B cell (primary cell): ENCODE data around the gene KIAA1217. TPM values are rescaled to one million over a fixed set of nuclear protein-coding genes. Genes with fewer than 3 reads are reported as not detected.

Experiments
- ATAC-seq: fragments of 200-7000 bp; cut with Tn5 transposase; one replicate; pipeline ENCODE4 v1.10.0; 2021; ENCODE audit warnings: low read depth, mild to moderate bottlenecking, moderate number of reproducible peaks, moderate library complexity
- CTCF ChIA-PET: fragments of 350-600 bp; sonication (Branson Sonifier 250); formaldehyde crosslinking; loops from one replicate; lab custom pipeline; 2021; ENCODE audit warnings: antibody characterized with exemption, inconsistent platforms; lab: Charles Lee
- POLR2A ChIA-PET: fragments of 350-600 bp; sonication (Branson Sonifier 250); formaldehyde crosslinking; loops from one replicate; lab custom pipeline; 2021; ENCODE audit warnings: antibody characterized with exemption; lab: Charles Lee
- DNase-seq: peaks from one replicate; pipeline ENCODE4 v3.0.0; 2013
- H2AFZ ChIP-seq: 2 replicates; pipeline ENCODE4 v1.6.1; 2012; ENCODE audit warnings: mild to moderate bottlenecking, low read depth, low read length; ENCODE audit not compliant: insufficient read depth, poor library complexity, severe bottlenecking
- H3K27ac ChIP-seq, 2 donors: 1 replicate in 1 of 2; 2 replicates in 1 of 2; pipeline ENCODE4 v1.5.1; 2012 to 2013; ENCODE audit warnings: low read length in 2 of 2, mild to moderate bottlenecking in 2 of 2, moderate library complexity in 1 of 2
- H3K27me3 ChIP-seq, 4 experiments: fragments of 200-600 bp in 1 of 4; sonication (generic) in 1 of 4; replicated peaks in 1 of 4; 1 replicate in 2 of 4; 2 replicates in 2 of 4; pipeline versions ENCODE4 v1.6.1 to v1.7.0; 2013 to 2016; ENCODE audit warnings: low read length in 3 of 4, mild to moderate bottlenecking in 2 of 4, mixed read lengths in 1 of 4, moderate library complexity in 1 of 4; ENCODE audit not compliant: insufficient read depth in 4 of 4, control insufficient read depth in 3 of 4; ENCODE audit errors: control extremely low read depth in 1 of 4
- H3K36me3 ChIP-seq, 2 experiments: replicated peaks in 1 of 2; 1 replicate in 1 of 2; 2 replicates in 1 of 2; pipeline versions ENCODE4 v1.6.1 to v1.7.1; 2013; ENCODE audit warnings: low read length in 1 of 2; ENCODE audit not compliant: insufficient read depth in 2 of 2, control insufficient read depth in 1 of 2; ENCODE audit errors: control extremely low read depth in 1 of 2, extremely low read depth in 1 of 2
- H3K4me1 ChIP-seq, 2 donors: fragments of 200-600 bp in 1 of 2; sonication (generic) in 1 of 2; 1 replicate in 1 of 2; 2 replicates in 1 of 2; pipeline versions ENCODE4 v1.5.1 to v1.6.1; 2013 to 2017; ENCODE audit warnings: low read length in 2 of 2; ENCODE audit not compliant: control insufficient read depth in 2 of 2, insufficient read depth in 2 of 2
- H3K4me2 ChIP-seq: replicated peaks from 2 replicates; pipeline ENCODE3; 2012; ENCODE audit warnings: mild to moderate bottlenecking, low read depth, low read length; ENCODE audit not compliant: poor library complexity, severe bottlenecking
- H3K4me3 ChIP-seq, 5 experiments: fragments of 200-600 bp in 1 of 5; sonication (generic) in 1 of 5; 1 replicate in 3 of 5; 2 replicates in 2 of 5; pipeline versions ENCODE4 v1.5.1 to v1.7.0; 2011 to 2016; ENCODE audit warnings: low read length in 4 of 5, mild to moderate bottlenecking in 4 of 5, low read depth in 2 of 5, control low read depth in 1 of 5, moderate library complexity in 1 of 5; ENCODE audit not compliant: insufficient read depth in 1 of 5; ENCODE audit errors: control extremely low read depth in 1 of 5, extremely low read depth in 1 of 5
- H3K79me2 ChIP-seq: fragments of 200-600 bp; sonication (generic); one replicate; pipeline ENCODE4 v1.6.0; 2016; ENCODE audit warnings: low read length; ENCODE audit not compliant: control insufficient read depth, insufficient read depth
- H3K9ac ChIP-seq: fragments of 200-600 bp; sonication (generic); 2 replicates; pipeline ENCODE4 v1.6.1; 2017; ENCODE audit warnings: mild to moderate bottlenecking, low read length, moderate library complexity
- H3K9me3 ChIP-seq, 3 donors: one replicate each; pipeline versions ENCODE4 v1.6.1 to v1.7.1; 2013; ENCODE audit warnings: low read length in 2 of 3; ENCODE audit not compliant: control insufficient read depth in 2 of 3, insufficient read depth in 1 of 3; ENCODE audit errors: control extremely low read depth in 1 of 3
- H4K20me1 ChIP-seq: 2 replicates; pipeline ENCODE4 v1.6.0; 2012; ENCODE audit warnings: mild to moderate bottlenecking, low read length; ENCODE audit not compliant: insufficient read depth, control insufficient read depth, poor library complexity, severe bottlenecking
- H3K27ac Mint-ChIP-seq: one replicate; pipeline ENCODE4 v1.8.0; 2021; ENCODE audit warnings: mixed read lengths
- H3K27me3 Mint-ChIP-seq: one replicate; pipeline ENCODE4 v1.8.0; 2021; ENCODE audit warnings: mixed read lengths
- H3K4me1 Mint-ChIP-seq: one replicate; pipeline ENCODE4 v1.8.0; 2021; ENCODE audit warnings: mixed read lengths
- H3K4me3 Mint-ChIP-seq: one replicate; pipeline ENCODE4 v1.8.0; 2021; ENCODE audit warnings: mixed read lengths
- H3K9me3 Mint-ChIP-seq: one replicate; pipeline ENCODE4 v1.8.0; 2022; ENCODE audit warnings: mixed read lengths; ENCODE audit not compliant: insufficient read depth
- EZH2 ChIP-seq: IDR thresholded peaks from 2 replicates; pipeline ENCODE4 v1.6.1; 2012; ENCODE audit warnings: borderline replicate concordance, low read depth, mild to moderate bottlenecking, moderate library complexity, low read length; ENCODE audit not compliant: insufficient read depth, poor library complexity, severe bottlenecking
- WGBS: methylation state at CpG from one replicate; pipeline ENCODE4 v1.1.5; 2013; ENCODE audit warnings: missing lambda C conversion rate; ENCODE audit not compliant: insufficient coverage; 5-methylcytosine and 5-hydroxymethylcytosine counted together
- intact Hi-C: fragments of 100-400 bp; cut with micrococcal nuclease; formaldehyde crosslinking; loops from one replicate; pipeline ENCODE4 v1.10.0; 2022
- polyA plus RNA-seq: library from polyadenylated mRNA; depleted of rRNA; stranded (reverse); fragments of >200 nt; gene quantifications from 2 replicates; pipeline ENCODE4 v1.2.3, GENCODE V29; 2012
- total RNA-seq, 2 donors: library from RNA; stranded (reverse); fragments of 120-200 nt in 1 of 2; gene quantifications; 1 replicate in 1 of 2; 2 replicates in 1 of 2; pipeline versions ENCODE4 v1.2.3 to v1.2.4, GENCODE V29; 2013 to 2022
- TF ChIP-seq, protein P1 (sequence below): fragments of 200-600 bp; IDR thresholded peaks from one replicate; pipeline ENCODE4 v1.8.0; 2022; ENCODE audit warnings: antibody characterized with exemption, mild to moderate bottlenecking

Gene KIAA1217
- total and polyA plus RNA-seq, 2 donors (not counting 1 experiment from before 2014, with no cell fraction given) = 0.67 TPM; not detected in 1

DNA sequence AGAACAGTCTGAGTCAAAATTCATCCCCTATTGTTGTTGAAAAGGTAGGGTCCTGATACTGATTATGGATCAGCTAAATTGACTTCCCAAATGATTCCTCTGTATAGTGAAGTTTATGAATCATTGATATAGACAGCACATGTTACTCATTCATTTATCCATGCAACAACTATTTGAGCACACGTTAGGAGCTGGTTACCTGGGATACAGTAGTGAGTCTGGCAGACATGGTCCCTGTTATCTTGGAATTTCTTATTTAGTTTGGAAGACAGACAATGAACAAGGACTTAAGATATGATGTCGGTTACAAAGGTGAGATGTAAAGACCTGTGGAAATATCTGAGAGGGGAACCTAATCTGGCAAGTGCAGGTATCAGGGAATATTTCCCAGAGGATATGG is 28.0 kb upstream of the KIAA1217 start:
- intact Hi-C loops = no loop called here
- CTCF ChIA-PET = interaction anchor here (0.6 kb wide), 1 partner anchor 17 kb away, joined by 3 read pairs; no protein-coding TSS in a partner anchor
- no peaks in the 10 kb centered on the region for H3K79me2 ChIP-seq

DNA sequence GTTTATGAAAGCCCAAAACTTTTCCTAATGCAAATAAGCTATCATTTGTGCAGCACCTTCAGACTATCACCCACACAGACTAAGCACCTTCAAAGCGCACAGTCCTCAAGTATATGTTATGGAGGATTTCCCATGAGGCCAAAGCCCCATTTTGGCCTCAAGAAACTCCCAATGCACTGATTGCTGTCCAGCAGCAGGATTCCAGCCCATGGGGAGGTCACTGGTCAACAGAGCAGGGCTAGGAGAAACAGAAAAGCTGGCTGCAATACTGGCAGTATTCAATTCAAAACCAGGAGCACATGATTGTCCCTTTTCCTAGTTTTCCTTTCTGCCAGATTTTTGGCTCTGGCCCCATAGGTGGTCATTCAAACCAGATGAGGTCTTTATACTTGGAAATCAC is 24.5 kb upstream of the KIAA1217 start:
- CTCF ChIA-PET = no interaction called here
- H3K4me1 ChIP-seq = no peaks in the 10 kb centered on the region
- POLR2A ChIA-PET = no interaction called here
- H3K9me3 ChIP-seq = peaks cover 0 to 2% (median 0%) of the 10 kb centered on the region in 3 donors
- intact Hi-C loops = no loop called here
- H3K79me2 ChIP-seq = no peaks in the 10 kb centered on the region
- no peaks in the 10 kb centered on the region for H4K20me1 ChIP-seq
- TF ChIP-seq EZH2 = no peak
- TF ChIP-seq, protein P1, sequence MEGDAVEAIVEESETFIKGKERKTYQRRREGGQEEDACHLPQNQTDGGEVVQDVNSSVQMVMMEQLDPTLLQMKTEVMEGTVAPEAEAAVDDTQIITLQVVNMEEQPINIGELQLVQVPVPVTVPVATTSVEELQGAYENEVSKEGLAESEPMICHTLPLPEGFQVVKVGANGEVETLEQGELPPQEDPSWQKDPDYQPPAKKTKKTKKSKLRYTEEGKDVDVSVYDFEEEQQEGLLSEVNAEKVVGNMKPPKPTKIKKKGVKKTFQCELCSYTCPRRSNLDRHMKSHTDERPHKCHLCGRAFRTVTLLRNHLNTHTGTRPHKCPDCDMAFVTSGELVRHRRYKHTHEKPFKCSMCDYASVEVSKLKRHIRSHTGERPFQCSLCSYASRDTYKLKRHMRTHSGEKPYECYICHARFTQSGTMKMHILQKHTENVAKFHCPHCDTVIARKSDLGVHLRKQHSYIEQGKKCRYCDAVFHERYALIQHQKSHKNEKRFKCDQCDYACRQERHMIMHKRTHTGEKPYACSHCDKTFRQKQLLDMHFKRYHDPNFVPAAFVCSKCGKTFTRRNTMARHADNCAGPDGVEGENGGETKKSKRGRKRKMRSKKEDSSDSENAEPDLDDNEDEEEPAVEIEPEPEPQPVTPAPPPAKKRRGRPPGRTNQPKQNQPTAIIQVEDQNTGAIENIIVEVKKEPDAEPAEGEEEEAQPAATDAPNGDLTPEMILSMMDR = no peak
- Mint-ChIP-seq H3K27ac (no peak overlapping the region), H3K4me3 (no peak overlapping the region), H3K4me1 (no peaks in the 10 kb centered on the region), H3K9me3 (no peaks in the 10 kb centered on the region), H3K27me3 (peaks cover 3% of the 10 kb centered on the region)
- DNase-seq = no peak
- no CpG with 5 or more reads among the region's 1 CpG for WGBS
- no peak overlapping the region for H3K27ac ChIP-seq
- no peak overlapping the region for H3K4me3 ChIP-seq
- no peak for ATAC-seq
- H3K27me3 ChIP-seq = no peaks in the 10 kb centered on the region
- no peaks in the 10 kb centered on the region for H3K36me3 ChIP-seq
- H2AFZ ChIP-seq = no peak overlapping the region
- H3K9ac ChIP-seq = no peak overlapping the region
- H3K4me2 ChIP-seq = no peak overlapping the region

More for the DNA sequence above, 28.0 kb upstream of the KIAA1217 start:
- Histone ChIP-seq H3K4me2 (no peak overlapping the region), H3K27ac (no peak overlapping the region), H4K20me1 (no peaks in the 10 kb centered on the region), H3K9me3 (peaks cover 0 to 11% (median 0%) of the 10 kb centered on the region in 3 donors), H2AFZ (no peak overlapping the region), H3K9ac (no peak overlapping the region), H3K4me3 (no peak overlapping the region), H3K4me1 (no peaks in the 10 kb centered on the region), H3K36me3 (no peaks in the 10 kb centered on the region), H3K27me3 (no peaks in the 10 kb centered on the region)
- POLR2A ChIA-PET = no interaction called here
- WGBS = 87% methylated on average over 1 of the region's 2 CpGs
- H3K27me3 Mint-ChIP-seq = peaks cover 3% of the 10 kb centered on the region
- TF ChIP-seq, protein P1 = no peak
- TF ChIP-seq EZH2 = no peak
- no peak overlapping the region for H3K4me3 Mint-ChIP-seq
- ATAC-seq = no peak
- no peak overlapping the region for H3K27ac Mint-ChIP-seq
- H3K9me3 Mint-ChIP-seq = no peaks in the 10 kb centered on the region
- DNase-seq = no peak
- no peaks in the 10 kb centered on the region for H3K4me1 Mint-ChIP-seq
